LNCAP (cell line): ENCODE measurements around the gene NBPF12.
"Not testable (repeated sequence)": the region's sequence is repeated elsewhere in the genome, so short reads cannot be mapped to it uniquely, and the experiment has no call there.

ENCODE experiments used
- CTCF ChIP-seq: fragments of 450-650 bp; IDR thresholded peaks from 2 replicates; pipeline ENCODE4 v1.5.1; 2017; ENCODE audit warnings: mild to moderate bottlenecking

NBPF12 gene

GRCh38 chr1:146938242-146938902, at the start of gene NBPF12:
TSS of gene NBPF12 (plus strand) at chr1:146938324. CDS start at chr1:146960144, 21,820 bp downstream.
- not testable (repeated sequence) for TF ChIP-seq CTCF

DNA sequence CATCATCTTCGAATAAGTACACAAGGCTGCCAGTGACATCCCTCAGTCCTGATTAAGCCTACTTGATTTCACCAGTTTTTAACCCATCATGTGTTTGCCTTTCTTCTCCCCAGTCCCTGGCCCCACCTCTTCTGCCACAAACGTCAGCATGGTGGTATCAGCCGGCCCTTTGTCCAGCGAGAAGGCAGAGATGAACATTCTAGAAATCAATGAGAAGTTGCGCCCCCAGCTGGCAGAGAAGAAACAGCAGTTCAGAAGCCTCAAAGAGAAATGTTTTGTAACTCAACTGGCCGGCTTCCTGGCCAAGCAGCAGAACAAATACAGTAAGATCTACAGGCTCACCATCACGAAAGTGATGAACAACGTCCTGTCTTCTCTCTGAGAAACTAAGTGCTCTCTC, 28.2 kb downstream of the NBPF12 start:
- TF ChIP-seq CTCF = peak; percentile 49

- TF ChIP-seq CTCF = peak; percentile 46
Measured at GRCh38 chr1:146972681-146973080, 34.6 kb downstream of the NBPF12 start.

GRCh38 chr1:147039916-147040315, 101.8 kb downstream of the NBPF12 start:
- no peak for TF ChIP-seq CTCF
